Keratinocyte (primary cell): ENCODE data around the gene KIF2C.

ENCODE experiments used
- CTCF ChIP-seq, 3 experiments: IDR thresholded peaks in 1 of 3; conservative IDR thresholded peaks in 1 of 3; optimal IDR thresholded peaks in 1 of 3; 2 replicates in 2 of 3; 3 replicates in 1 of 3; pipeline versions ENCODE3 to v1.5.1; 2011; ENCODE audit warnings: low read length in 3 of 3, mild to moderate bottlenecking in 3 of 3, moderate library complexity in 2 of 3, control low read depth in 1 of 3, inconsistent platforms in 1 of 3; ENCODE audit not compliant: insufficient read depth in 2 of 3; ENCODE audit errors: extremely low read depth in 1 of 3
- EZH2 ChIP-seq: IDR thresholded peaks from one replicate; pipeline ENCODE4 v1.6.1; 2012; ENCODE audit warnings: inconsistent platforms, mild to moderate bottlenecking, low read length, moderate library complexity

- TF ChIP-seq CTCF (optimal IDR thresholded peaks at IDR 0.05 in 1 of 3, IDR thresholded peaks at IDR 0.05 in 1 of 3, conservative IDR thresholded peaks at IDR 0.05 in 1 of 3; ENCODE audit: extremely low read depth in 1 of 3, insufficient read depth in 2 of 3, low read length in 3 of 3) (no peak), EZH2 (no peak)
These were observed 21.5 kb upstream of the KIF2C start for GRCh38 chr1:44718091-44718490.
